Smooth muscle cell of trachea (primary cell): ENCODE results near the gene DUSP11. TPM values are rescaled to one million over a fixed set of nuclear protein-coding genes. Genes with fewer than 3 reads are reported as not detected.

Experiments used
- total RNA-seq: library from RNA; depleted of rRNA; stranded (reverse); fragments of >200 nt; gene quantifications from 2 replicates; pipeline ENCODE4 v1.2.1, GENCODE V29; 2014

Gene DUSP11
- 34.7 and 39.0 TPM in 2 replicates for total RNA-seq

DNA sequence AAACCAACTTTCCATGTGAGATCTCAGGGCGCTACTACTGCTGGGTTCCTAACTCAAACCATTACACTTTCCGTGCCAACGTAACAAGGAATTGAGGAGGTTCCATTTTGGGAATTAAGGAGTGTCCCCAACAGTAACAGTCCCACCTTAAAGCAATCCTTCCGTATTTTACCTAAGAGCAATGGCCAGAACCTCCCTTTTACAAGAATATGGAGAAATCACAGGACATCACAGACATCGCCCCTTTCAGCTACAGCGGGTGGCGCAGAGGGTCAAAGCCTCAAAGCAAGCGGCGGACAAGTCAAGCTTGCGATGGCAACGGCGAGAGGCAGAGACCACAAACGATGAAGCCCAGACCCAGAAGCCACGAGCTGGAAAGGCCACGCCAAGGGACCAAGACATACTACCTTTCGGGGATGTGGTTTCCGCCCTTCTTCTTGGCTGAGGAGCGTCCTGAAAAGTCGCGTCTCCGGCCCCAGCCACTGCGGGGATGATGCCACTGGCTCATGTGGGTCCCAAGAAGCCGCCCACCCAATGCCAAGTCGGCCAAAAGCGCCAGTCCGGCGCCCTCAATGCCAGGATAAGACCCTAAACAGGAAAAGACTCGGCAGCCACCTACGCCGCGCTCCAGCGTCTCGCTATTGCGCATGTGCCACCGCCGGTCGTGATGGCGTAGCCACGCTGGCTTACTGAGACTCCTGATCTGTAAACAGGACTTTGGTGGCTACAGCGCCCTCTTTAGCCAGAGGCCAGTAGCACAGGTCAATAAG lies at the start of gene DUSP11:
Gene DUSP11, minus strand, starts transcription at position 637 of the 770 bp plus-strand sequence. Its CDS starts 129 bp downstream, at position 508.

GRCh38 chr2:73828818-73829570 lies 49.1 kb upstream of the DUSP11 start, which contains the start of gene STAMBP:
Gene STAMBP, plus strand, starts transcription at chr2:73828961. Its CDS starts 1,896 bp downstream, at chr2:73830857.

GRCh38 chr2:73783883-73784282 lies 4.0 kb upstream of the DUSP11 start, which contains the start of gene C2orf78:
Gene C2orf78, plus strand, starts transcription at chr2:73784183. Its CDS starts 127 bp downstream, at chr2:73784310.

DNA sequence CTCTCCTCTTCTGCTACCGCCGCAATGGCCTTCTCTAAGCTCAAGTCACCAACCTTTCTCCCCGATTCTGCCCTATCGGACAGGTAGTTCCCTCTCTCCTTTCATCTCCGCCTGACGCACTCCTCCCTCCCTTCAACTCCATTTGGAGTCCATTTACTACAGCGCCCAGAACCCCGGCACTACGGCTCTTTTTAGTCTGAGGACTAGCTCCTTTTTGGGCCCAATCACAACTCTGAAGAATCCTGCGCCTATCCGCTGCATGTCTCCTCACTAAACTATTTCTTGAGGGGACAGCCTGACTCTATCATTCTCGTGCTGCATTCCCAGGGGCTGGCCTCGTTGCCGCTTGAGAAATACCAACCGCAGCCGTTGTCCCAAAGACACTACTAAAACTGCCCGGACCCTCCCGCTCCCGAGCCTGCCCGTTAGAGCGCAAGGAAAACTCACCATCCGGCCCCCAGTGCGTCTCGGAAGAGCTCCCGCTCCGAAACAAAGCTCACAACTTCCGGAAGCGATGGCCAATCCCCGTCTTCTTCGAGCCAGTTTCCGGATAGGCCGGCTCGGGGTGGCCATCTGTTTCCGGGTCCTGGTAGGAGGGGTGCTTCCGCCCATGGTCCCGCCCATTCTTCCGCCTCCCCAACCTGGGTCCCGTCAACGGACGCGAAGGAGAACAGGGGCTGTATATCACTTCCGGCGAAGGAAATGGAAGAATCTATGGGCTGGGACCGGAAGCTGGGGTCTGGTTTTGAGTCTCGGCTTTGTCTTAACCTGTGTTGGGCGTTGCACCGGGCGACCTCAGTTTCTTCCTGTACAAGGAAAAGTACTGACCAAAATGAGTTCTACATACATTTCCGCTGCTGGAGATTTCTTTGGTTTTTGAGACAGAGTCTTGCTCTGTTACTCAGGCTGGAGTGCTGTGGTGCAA lies 42.8 kb downstream of the DUSP11 start, which contains the start of gene TPRKB:
Gene TPRKB, minus strand, starts transcription at position 491 of the 925 bp plus-strand sequence. CDS start 2,776 bp downstream, outside the sequence.

Other genes with a start within 250 kb of the DUSP11 start
- gene NAT8, start 137.7 kb downstream of the DUSP11 start, total RNA-seq = not detected in 2 replicates
- gene TPRKB, start 42.8 kb downstream of the DUSP11 start, total RNA-seq = 8.1 and 41.6 TPM in 2 replicates
- gene C2orf78, start 4.1 kb upstream of the DUSP11 start, total RNA-seq = not detected in 2 replicates
- 24.1 and 28.1 TPM in 2 replicates for gene STAMBP, start 48.9 kb upstream of the DUSP11 start, total RNA-seq
- 2.2 and 4.1 TPM in 2 replicates for gene ACTG2, start 112.9 kb upstream of the DUSP11 start, total RNA-seq
- 56.6 and 66.2 TPM in 2 replicates for gene DGUOK, start 146.8 kb upstream of the DUSP11 start, total RNA-seq
- gene TET3, start 204.8 kb upstream of the DUSP11 start, total RNA-seq = 3.1 and 4.1 TPM in 2 replicates